GM20431 (cell line): Measurements from ENCODE around the gene ARNT2.

Experiments
- in situ Hi-C: fragments of 300-500 bp; cut with MseI, MboI; formaldehyde crosslinking; loops from one replicate; pipeline ENCODE4 v1.15.0; 2020; ENCODE audit warnings: low sequenced_read_pairs; ENCODE audit not compliant: unreplicated experiment

Gene ARNT2

DNA sequence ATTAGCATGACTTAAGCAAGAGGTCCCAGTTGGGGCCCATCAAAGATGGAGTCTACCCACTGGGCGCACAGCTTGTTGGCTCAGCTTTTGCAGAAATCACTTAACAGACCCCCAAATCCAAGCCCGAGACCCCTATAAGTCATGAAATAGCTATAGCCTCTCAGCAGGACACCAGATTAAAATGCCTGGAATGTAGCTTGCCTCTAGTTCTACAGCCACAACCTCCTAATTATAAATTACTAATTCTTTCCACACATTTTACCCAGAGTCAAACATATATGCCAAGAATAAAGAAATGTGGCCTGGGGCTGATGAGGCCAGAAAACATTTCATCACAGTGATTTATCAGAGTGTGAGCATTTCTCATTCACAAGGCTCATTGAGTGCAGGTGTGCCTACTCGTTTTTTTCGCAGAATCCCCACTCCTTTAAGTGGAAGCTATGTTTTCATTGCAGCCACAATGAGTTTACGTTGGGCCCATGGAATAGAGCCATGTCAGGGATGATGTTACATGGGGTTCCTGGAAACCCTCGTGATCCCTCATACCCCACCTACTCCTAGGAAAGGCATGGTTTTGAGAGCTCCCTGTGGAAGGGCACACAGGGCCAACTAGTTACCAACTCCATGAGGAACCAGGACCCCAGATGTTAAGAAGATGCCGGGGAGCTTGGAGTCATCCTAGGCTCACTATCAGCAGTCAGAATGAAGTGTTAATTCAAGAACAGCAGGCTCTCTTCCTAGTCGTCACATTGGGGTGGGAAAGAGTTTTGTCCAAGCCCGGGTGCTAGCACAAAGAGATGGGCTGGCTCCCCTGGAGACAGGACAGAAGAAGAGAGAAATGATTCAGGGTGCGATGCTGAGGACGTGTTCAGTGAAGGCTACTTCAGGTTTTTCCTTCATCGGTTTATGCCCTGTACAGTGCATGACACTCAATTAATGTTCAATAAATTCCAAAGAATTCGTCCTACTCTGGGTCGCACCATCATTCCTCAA is 200.7 kb downstream of the ARNT2 start:
- in situ Hi-C loops: no loop called here

DNA sequence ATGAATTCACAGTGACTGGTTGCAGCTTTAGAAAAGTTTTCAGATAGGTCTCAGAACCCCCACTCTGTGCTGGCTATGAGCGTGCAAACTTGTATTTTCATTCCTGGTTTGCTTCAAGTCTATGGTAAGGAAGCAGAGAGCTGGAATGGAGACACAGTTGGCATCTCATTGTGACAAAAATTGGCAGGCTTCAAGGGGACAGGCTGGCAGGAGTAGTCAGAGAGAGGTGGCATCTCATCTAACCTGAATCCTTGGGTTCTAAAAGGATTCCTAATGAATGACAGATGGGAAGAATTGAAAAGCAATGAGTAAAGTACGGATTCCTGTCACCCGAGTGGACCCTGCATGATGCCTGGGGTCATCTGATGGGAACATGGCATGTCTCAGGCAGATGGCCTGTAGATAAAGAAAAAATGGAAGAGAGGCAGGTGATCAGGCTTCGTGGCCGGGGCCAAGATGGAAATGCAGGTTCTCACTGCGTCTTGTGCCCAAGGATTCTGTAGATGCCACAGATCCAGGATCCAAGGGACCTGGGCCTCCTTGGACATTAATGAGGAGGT is 201.5 kb downstream of the ARNT2 start:
- in situ Hi-C loops: no loop called here

DNA sequence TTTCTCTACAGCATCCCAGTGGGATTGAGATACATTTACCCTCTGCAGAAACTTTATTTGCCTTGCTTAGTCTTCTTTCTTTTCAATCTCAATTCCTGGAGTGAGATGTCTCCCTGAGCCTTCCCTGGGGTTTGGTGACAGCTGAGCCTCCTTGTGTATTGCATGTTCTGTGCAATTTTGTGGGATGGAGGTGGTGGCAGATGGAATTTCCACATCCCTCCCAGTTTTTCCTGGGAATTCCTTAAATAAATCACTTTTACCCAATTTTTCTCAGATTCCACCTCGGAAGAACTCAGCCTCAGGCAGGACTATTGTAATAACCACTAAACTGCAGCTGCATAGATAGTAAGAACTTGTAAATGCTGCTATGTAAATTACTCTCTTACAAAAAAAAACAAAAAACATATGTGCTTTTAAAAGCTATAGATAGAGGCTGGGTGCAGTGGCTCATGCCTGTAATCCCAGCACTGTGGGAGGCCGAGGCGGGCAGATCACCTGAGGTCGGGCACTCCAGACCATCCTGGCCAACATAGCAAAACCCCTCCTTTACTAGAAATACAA is 202.4 kb downstream of the ARNT2 start:
- in situ Hi-C loops: no loop called here

DNA sequence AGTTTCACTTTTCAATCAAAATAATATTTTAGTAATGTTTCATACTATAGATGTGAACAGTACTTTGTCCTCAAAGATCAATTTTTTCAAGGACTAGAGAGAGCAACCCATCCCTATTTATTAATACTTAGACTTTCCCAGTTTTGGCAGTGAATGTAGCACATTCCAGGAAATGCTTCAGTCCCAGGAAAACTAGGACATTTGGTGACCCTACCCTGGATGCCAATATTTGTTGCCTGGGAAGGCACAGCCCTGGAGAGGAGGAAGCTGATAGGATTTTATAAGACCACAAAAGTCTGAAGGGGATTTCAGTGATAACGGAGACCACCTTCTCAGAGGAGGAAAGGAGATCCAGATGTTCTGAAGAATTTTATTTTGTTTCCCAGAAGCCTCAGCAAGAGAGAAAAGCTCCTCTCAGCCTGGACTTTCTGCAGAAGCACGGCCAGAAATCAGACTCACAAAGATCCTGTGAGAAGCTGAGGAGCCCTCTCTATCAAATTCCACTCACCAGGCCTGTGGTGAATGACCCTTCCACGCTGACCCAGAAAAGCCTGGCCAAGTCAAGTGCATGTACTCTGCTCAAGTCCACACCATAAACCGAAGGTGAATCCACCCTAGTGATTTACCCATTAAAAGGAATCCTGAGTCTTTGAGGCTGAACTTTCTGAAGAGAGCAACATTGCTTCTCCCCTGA is 203.3 kb downstream of the ARNT2 start:
- in situ Hi-C loops: no loop called here

DNA sequence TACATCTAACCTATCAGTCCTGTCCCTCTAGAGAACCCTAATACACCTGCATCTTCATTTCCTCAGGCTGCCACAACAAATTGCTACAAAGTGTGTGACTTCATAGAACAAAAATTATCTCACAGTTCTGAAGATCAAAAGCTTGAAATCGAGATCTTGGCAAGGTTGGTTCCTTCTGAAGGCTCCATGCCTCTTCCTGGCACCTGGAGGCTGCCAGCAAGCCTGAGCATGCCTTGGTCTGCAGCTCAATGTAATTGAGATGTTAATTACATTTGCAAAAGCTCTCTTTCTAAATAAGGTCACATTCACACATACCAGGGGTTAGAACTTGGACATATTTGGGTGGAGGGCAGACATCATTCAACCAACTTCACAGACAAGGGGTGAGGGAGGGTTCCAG is 204.5 kb downstream of the ARNT2 start:
- in situ Hi-C loops: no loop called here

DNA sequence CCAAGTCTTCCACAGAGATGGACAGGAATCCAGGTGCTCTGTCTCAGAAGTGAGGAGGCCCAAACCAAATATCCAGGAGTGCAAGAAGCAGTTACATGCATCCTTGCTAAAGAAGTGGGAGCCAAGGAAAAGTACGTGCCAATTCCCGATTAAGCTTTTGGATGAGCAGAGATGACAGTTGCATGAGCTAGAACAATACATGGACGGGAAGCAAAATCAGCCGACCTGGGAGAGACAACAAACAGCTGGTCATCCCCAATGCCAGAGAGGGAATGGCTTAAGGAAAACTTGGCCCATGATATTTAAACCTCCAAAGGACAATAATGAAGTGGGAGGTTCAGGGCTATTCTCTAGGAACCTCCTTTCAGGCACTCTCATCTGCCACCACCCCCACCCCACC is 204.9 kb downstream of the ARNT2 start:
- in situ Hi-C loops: no loop called here

DNA sequence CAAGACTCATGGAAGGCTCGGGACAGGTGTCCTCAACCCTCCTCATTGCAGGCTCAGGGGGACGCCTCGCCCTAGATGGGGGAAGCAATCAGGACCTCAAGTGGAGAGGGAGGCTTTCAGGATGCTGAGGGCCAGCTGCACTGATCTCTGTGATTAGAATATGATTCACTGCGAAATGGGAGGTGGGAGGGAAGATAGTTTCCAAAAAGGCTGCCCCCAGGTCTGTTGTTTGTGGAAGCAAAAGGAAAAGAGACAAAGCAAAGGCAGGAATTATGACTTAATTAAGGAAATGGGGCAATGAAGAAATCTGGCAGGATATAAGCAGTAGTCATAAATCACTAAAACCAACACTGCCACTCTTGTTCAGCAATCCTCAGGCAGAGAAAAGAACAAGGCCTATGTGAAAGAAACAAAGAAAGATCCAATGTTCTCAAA is 205.3 kb downstream of the ARNT2 start:
- in situ Hi-C loops: no loop called here

DNA sequence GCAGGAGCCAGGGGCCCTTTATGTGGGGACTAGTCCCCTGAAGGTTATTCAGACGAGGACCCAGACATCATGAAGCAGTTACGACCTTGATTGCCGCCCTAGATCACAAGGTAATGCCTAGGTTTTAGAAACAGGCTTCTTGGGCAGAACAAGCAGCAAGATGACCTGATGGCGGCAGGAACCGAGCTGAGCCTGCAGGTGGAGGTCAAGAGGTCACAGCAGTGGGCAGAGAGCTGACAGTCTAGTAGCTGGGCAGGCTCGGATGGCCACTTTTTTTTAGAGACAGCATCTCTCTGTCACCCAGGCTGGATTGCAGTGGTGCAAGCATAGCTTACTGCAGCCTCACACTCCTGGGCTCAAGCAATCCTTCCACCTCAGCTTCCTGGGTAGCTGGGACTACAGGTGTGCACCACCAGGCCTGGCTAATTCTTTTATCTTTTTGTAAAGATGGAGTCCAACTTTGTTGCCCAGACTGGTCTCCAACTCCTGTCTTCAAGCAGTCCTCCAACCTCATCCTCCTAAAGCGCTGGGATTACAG is 207.4 kb downstream of the ARNT2 start:
- in situ Hi-C loops: no loop called here

DNA sequence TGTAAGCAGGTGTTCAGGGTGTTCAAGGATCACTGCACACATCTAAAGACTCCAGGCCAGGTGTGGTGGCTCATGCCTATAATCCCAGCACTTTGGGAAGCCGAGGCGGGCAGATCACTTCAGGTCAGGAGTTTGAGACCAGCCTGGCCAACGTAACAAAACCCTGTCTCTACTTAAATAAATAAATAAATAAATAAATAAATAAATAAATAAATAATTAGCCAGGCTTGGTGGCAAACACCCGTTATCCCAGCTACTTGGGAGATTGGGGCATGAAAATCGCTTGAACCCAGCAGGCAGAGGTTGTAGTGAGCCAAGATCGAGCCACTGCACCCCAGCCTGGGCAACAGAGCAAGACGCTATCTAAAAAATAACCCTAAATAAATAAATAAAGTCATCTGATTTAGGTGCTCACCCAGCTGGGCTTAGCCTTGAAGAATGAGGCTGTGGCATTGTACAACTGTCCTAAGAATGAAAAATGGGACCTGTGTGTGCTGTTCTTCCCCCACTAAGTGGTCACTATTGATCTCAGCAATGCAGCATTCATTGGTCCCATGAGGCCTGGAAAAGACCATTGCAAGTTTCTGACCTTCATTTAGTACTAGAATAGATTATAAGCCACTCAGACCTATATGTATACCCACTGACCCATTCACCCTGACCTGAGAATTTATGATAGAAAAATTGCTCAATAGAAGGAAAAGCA is 208.1 kb downstream of the ARNT2 start:
- in situ Hi-C loops: no loop called here

DNA sequence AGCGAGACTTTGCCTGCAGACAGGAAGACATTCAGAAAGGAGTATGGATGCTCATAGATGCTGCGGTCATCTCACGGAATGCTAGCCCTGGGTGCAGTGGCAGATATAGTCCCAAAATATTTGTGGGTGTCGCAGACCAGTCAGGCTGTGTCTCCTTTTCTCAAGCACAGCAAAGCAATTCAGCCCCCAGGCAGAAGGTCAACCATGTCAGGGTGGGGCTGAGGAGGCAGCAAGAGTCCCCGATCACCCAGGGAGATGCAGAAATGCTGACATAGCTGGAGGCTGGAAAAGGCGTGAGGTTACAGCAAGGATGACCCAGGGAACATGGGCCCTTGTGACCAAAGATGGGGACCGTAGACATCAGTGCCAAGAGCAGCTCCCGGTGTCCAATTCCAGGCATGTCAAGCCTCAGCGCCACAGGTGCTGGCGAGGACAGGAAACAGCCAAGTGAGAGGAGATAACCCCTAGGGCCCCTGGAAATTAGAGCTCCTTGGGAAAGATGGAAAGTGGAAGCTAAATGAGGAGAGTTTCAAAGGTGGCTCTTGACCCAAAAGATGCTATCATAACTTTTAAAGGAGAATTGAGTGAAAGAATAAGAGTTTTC is 209.7 kb downstream of the ARNT2 start:
- in situ Hi-C loops: no loop called here

DNA sequence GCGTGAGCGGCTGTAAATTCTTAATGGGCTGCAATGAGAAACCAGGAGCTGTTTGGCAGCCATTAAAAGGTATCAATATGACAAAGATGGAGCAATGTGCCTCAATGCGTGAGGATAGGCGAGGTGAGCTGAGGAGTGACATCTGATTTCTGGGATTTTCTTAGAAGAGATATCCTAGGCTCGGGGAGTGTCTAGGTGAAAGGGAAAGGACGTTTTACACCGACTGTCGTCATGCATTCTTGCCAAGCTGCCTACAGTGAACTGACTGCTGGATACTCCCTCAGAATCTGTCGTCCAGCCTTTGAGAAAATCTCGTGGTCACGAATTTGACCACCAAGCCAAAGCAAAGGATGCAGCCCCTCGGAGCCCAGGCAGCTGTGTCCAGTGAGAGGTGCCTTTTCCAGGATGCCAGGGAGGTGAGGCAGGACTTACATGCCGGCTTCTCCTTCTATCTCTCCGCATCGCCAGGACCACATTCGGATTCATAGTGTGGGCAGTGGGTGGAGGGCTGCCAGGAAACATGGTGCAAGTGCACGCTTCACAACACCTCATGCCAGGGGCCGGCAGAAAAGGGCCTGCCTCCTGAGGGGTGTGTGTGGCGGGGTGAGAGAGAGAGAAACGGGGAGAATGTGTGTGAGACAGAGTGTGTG is 210.7 kb downstream of the ARNT2 start:
- in situ Hi-C loops: no loop called here

DNA sequence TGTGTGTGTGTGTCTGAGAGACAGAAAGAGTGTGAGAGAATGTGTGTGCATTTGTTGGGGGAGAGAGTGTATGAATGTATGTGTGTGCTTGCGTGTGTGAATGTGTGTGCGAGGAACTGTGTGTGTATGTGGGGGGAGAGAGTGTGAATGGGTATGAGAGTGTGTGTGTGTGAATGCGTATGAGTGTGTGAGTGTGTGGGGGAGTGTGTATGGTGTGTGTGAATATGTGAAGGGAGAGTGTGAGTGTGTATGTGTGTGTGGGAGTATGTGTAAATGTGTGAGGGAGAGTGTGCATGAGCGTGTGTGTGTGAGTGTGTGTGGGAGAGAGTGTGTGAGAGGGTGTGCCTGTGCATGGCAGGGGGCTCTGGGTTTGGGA is 211.2 kb downstream of the ARNT2 start:
- in situ Hi-C loops: no loop called here

DNA sequence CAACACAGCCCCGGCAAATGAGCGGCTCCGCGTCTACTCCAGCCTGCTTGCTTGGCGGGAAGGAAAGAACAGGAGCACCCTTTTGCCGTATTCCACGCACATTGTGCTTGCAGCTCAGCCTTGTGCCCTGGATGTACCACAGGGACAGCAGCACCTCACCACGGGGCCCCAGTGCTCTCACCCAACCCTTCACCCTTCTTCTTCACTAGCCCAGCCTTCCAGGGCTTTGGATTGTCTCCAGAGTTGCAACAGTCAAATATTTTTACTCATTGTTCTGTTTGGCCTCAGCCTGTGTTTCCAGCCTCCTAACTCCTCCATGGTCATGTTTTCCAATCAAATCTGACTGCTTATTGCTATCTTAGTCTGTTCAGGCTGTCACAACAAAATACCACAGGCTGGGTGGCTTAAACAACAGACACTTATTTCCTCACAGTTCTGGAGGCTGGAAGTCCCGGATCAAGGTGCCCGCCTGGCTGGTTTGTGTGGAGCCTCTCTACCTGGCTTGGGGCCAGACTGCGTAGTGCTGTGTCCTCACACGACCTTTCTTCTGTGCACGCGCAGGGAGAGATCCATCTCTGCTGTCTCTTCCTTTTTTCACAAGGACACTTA is 211.7 kb downstream of the ARNT2 start:
- in situ Hi-C loops: no loop called here

DNA sequence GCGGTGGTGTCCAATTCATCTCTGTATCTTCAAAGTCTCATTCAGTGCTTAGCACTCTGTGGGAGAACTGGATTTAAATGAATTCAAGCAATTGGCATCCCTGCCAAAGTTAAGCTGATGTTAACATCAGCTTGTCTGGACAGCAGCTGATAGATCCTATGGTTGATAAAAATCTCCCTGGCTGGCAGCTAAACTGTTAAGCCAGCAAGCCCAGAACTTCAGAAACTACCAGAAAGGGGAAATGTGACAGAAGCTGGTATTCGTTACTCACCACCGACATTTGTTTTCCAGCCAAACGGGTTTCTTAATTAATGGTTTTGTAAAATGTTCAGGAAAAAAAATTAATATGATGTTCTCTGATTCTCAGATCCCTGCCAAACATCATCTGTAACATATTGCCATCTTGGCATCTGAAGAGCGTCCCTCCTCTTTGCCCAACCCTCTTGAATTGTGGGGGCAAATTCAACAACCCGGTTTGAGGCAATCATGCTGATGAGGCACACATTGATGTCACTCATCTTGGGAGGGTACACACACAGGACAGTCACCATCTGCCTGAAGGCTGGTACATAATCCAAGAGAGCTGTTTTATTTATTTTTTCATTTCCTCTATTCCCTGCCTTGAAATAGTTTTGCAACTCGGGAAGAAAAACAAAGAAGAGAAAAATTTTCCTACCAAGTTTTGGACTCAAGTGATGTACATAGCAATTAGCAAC is 214.7 kb downstream of the ARNT2 start:
- in situ Hi-C loops: no loop called here

DNA sequence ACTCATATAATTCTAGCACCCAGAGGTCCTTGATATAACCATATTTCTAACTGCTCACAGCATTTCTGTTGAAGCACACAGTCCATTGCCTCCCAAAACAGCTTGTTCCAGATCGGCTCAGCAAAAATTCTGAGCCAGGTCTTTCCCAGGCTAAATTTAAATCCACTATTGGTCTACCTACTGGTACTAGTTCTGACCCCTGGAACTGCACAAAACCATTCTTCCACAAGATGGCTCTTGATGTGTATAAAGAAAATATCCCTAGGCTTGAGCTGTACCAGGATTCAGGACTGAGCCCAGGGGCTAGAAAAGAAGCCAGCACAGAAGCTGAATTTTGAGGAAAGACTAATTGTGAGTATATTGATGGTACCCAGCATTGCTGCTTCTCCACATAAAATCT is 215.5 kb downstream of the ARNT2 start:
- in situ Hi-C loops: no loop called here

DNA sequence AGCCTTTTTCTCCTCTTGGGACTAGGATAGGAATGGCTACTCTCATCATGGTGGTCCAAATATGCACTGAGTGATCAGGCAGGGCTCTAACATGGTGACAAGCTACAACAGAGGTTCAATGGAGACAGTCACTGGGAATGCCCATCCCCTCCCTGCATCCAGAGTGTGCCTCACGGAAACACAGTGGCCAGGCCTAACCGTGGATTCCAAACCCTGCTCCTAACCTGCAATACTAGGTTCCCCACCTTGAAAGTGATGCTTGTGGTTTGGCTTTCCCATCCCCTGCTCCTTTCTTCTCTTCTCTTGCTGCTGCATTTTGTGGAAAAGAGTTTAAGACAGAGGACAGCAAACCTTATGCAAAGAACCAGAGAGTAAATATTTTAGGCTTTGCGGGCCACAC is 216.0 kb downstream of the ARNT2 start:
- in situ Hi-C loops: no loop called here

DNA sequence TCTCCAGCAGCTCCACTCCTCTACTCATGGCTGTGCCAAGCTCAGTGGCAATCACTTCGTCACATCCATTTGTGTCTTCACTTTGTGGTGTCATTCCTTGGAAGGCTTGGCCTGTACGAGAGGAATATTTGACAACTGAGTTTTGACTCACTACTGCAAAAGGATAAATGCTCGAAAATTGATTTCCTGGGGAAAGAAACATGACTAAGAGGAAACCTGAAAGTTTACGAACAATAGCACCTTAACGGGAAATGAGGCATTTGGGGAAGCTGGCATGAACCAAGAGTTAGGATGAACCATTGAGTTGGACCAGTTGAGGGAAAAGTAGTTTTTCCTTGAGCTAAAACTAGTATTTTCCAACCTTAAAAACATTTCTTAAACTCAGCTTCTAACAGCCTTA is 216.7 kb downstream of the ARNT2 start:
- in situ Hi-C loops: no loop called here

DNA sequence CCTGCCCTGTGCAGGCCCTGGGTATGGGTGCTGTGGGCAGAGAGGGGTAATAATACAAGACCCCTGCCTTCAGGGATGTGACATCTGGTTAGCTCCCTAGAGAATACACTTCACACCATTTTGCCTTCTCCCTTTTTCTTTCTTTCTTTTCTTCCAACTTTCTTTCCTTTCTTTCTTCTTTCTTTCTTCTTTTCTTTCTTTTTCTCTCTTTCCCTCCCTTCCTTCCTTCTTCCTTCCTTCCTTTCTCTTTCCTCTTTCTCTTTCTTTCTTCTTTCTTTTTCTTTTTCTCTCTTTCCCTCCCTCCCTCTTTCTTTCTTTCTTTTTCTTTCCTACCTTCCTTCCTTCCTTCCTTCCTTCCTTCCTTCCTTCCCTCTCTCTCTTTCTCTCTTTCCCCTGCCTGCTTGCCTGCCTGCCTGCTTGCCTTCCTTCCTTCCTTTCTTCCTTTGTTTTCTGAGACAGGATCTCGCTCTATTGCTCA is 222.5 kb downstream of the ARNT2 start:
- in situ Hi-C loops: no loop called here
